NOMO-1 treated with DMSO at 0.1 percent for 48 hours (cell line): Measurements from ENCODE around the gene RIMKLA.
A peak's percentile ranks its signal among the peaks of the same experiment; 100 is the strongest.

Experiments used
- DNase-seq: peaks from one replicate; lab custom pipeline; 2025; ENCODE audit not compliant: unreplicated experiment; lab: John Stamatoyannopoulos, UW

Gene RIMKLA

DNA sequence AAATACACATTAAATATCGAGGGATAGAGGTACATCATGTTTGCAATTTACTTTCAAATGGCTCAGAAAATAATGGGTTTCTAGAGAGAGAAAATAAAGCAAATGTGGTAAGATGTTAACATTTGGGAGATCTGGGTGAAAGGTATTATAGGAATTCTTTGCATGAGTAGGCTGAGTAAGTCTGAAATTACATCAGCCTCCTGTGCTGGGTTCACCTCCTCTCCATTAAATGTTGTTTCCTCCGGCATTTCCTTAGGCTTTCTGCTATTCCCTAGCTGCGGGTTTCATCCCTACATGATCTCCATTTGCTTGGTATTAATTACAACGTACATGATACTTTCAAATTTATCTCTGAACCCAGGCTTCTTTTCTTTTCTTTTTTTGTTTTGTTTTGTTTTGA, 43.6 kb downstream of the RIMKLA start:
- DNase-seq, result no peak

DNA sequence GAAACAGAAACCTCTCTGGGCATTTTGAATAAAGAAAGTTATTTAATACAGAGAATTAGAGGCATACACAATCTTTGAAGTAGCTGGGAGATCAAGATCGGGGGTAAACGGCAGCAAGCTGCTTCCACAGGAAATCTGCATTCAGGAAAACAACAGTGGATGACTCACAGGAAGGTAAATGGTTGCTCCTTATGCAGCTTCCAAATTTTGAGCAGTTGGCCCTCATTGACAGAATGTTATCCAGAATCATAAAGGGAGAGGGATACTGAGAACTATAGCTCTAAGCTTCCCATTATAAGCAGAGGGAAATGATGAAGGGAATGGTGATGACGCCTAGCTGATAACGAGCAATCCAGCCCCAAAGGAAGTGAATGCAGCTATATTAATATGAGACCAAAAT, 46.6 kb downstream of the RIMKLA start:
- DNase-seq, result no peak

DNA sequence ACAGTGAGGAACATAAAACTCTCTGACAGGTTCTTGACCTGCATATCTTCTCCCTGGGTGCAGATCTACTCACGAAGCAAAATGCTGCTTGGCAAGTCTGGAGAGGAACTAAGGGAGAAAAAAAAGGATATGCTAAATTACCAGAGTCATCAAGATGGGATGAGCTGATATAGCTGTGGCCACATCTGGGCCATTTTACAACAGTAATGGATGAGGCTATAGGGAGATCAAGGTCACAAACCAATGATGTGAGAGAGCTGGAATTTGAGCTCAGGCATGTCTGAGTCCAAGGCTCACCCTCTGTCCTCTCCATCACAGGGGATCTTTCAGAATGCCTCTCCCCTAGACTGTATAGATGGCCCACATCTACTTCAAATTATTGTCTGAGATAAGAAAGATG, 49.0 kb downstream of the RIMKLA start:
- DNase-seq, result no peak

DNA sequence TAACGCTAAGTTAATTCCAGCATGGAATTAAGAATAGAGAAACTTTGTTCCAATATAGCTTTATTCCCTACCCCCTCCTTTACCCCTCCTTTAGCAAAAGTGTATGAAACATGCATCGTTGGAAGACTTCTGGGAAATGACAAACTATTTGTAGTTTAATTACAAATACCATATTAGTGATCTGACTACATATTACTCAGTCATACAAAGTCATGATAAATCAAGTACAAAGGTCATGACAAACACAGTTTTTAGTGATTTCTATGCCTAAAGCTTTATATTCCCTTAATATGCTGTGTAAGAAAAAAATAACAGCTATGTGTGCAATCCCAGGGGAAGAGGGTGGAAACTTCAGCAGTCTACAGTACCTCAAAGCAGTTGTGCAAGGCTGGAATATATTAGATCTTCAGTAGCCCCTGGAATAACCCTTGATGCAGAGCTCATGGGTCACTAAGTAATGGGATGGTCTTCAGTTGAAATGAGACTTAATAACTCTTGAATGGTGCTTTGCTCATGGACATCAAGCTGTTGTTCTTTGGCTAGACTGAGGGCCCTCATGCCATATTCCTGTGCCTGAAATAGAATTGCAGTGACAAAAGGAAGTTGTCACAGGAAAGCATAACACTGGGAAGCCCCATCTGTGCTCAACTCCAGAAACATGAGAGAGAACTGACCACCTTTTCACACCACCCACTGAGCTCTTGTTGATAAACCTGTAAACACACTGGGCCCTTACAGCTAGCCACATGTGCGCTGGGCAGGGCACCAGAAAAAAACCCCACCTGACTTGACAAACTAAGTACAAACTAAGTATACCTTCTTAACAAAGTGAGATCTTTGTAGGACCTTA, 49.9 kb downstream of the RIMKLA start:
- no peak for DNase-seq

DNA sequence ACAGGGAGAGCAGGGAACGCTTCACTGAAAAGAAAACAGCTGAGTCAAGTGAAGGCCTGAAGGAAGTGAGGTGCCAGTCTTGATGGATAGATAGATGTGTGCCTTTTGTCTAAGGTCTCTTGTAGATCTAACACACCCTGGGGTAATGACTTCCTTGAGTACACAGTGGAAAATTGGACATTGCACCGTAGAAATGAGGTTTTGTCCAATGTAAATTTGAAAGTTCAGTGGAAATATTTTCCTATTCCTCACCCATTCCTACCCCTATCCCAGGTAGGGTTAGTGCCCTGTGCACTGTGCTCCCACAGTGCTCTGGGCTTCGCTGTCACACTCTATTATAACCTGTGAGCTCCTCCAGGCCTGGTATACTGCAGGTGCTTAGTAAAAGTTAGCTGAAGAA, 50.9 kb downstream of the RIMKLA start:
- no peak for DNase-seq

DNA sequence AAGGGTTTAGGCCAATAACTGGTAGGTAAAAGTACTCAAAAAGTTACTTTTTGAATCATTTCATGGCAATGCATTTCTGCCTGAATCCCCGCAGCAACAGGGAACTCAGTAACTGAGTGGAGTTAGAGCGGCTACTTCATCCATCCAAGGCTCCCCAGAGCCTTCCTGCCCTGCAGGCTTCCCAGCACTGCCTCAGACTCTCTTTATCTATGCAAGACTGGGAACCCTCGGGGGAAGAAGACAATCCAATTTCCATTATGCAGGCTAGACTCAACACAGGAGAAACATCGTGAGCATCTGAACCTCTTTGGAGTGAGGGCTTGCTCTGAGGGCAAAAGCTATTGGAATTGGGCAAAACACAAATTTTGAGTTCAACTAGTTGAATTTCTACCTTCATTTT, 52.1 kb downstream of the RIMKLA start:
- no peak for DNase-seq

DNA sequence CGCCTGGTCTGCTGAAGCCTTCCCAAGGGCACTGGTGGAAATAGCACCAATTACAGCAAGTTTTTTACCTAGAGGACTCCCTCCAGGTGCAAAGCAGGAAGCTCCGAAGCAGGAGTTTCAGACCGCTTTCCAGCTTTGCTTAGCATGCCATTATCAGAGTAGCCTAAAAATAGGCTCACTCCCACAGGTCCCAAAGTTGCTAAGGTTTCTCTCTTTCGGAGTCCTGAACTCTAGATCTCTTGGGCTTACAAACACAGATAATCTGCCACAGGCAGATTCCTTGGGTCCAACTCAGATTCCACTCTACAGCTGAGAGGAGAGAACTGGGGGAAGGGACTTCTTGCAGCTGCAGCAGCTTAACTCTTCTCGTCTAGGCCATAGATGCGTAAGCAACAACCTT, 52.8 kb downstream of the RIMKLA start:
- DNase-seq, result no peak

DNA sequence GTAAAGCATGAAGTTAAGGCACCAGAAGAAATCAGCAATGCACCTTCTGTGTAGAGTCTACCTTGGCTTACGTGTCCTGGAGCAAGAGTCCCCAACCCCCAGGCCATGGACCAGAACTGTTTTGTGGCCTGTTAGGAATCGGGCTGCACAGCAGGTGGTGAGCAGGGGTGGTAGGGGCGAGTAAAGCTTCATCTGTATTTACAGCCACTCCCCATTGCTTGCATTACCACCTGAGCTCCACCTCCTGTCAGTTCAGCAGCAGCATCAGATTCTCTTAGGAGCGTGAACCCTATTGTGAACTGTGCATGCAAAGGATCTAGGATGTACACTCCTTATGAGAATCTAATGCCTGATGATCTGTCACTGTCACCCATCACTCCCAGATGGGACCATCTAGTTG, 53.7 kb downstream of the RIMKLA start:
- DNase-seq, result no peak

DNA sequence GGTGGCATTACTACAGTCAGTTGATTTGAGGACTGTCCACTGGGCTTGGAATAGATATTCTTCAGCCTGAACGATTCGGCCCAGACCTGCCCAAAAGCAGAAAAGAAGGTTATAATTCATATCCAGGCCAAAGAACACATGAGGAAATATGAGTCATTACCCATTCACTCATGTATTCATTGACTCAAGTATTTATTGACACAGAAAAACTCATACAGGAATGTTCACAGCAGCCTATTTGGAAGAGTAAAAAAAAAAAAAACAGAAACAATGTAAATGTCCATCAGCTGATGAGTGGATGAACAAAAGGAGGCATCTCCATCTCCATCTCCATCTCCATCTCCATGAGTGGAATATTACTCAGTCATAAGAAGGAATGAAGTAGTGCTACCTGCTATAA, 59.3 kb downstream of the RIMKLA start:
- DNase-seq, result no peak

DNA sequence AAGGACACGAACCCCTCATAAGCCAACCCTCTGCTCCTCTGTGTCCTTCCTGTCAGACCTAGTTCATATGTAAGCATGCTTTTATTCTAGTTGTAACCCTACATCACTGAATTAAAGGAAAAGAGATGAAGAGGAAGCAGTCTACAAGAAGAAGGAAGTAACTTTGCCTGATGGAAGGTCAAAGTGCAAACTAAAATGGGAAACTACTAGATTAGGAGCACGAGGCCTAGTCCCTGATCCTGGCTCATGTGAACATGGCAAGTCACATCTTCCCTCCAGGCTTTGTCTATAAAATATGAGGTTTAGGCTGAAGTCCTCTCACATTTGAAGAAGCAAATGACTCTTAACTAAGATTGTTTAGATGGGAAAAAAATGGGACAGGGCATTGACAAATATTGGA, 62.1 kb downstream of the RIMKLA start:
- DNase-seq, result peak; percentile 58

DNA sequence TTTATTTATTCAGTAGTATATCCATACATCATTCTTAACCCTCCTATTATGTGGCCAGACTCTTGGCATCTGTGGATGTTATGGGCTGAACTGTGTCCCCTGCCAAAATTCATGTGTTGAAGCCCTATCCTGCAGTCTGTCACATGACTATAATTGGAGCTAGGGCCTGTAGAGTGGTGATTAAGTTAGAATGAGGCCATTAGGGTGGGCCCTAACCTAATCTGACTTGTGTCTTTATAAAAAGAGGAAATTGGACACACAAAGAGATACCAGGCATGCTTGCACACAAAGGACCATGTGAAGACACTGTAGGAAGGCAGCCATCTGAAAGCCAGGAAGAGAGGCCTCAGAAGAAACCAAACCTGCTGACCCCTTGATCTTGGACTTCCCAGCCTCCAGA, 68.7 kb downstream of the RIMKLA start:
- peak; percentile 3 for DNase-seq

DNA sequence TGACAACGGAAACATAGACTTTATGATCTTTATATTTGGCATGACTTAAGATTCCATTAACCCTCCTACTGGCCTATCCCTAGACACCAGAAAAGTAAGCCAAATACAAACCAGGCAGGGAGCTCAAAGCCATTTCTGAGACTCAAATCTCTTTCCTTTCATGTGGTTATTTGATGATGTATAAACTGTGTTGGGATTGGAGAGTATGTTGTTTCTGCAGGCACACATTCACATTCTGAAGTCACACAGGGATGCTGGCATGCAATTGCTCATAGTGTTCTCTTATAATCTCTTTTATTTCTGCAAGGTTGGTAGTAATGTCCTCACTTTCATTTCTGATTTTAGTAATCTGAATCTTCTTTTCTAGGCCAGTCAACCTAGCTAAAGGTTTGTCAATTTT, 69.5 kb downstream of the RIMKLA start:
- no peak for DNase-seq

DNA sequence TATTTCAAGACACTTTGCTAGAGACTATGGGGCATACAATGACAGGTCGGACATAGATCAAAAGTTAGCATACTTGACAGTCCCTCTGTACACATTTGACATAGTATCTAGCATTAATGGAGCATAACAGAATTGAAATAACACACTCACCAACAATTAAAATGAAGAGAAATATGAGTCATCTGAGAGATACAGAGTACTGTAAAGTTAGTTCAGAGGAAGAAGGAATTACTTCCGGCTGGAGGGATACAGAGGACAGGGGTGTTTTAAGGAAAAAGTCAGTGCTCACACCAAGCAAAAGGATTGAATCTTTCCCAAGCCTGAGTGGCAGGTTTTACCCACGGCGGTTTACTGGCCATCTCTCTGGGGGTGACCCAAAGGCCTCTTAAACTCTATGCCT, 72.8 kb downstream of the RIMKLA start:
- no peak for DNase-seq

DNA sequence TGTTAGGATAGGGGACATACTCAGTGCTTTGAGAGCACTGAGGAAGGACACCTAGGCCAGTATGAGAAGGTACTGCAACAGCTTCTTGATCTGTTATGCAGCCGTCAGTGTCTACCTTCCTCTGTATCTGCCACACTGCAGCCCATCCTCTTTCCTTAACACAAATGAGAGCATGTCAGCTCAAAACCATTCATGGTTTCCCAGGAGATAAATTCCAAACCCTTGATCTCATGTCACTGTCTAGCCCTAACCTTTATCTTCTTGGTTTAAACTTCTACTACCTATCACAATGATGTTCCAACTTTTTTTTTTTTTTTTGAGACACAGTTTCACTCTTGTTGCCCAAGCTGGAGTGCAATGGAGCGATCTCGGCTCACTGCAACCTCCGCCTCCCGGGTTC, 73.8 kb downstream of the RIMKLA start:
- DNase-seq, result no peak

DNA sequence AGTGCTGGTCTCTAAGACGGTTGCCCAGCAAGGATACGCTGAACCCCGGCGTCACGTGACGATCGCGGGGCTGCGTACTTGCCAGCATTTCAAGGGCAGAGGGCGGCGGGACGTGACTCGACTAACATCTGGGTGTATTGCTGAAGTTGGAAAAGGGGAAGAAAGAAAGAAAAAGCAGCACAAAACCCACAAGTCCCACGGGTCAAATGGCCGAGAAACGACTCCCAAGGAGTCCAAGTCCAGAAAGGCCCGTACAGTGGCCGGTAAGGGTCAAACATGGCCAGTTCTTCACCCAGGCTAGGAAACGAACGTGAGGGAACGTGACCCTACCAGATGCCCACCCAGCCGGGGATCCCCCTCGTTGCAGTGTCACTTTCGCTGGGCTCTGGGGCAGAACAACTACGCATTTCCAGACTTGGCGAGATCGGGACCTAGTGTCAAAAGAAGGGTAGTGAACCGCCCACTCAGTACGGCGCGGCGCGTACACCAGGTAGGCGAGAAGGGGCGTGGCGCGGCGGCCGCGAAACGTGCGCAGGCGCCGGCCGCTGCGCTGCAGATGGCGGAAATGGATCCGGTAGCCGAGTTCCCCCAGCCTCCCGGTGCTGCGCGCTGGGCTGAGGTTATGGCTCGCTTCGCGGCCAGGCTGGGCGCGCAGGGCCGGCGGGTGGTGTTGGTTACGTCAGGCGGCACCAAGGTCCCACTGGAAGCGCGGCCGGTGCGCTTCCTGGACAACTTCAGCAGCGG, 75.6 kb downstream of the RIMKLA start, which contains the start of the genes PPCS and ZMYND12:
PPCS (plus strand) TSS at position 534 of the 744 bp plus-strand sequence; CDS start at position 557, 23 bp downstream.
ZMYND12 (minus strand) TSS at position 13 of the 744 bp plus-strand sequence. CDS start 25 bp downstream, outside the sequence.
- peak; percentile 84 for DNase-seq

DNA sequence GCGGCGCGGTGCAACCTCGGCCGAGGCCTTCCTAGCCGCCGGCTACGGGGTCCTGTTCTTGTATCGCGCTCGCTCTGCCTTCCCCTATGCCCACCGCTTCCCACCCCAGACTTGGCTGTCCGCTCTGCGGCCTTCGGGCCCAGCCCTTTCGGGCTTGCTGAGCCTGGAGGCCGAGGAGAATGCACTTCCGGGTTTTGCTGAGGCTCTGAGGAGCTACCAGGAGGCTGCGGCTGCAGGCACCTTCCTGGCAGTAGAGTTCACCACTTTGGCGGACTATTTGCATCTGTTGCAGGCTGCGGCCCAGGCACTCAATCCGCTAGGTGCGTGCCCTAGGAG, 76.1 kb downstream of the RIMKLA start:
- DNase-seq, result peak; percentile 49

DNA sequence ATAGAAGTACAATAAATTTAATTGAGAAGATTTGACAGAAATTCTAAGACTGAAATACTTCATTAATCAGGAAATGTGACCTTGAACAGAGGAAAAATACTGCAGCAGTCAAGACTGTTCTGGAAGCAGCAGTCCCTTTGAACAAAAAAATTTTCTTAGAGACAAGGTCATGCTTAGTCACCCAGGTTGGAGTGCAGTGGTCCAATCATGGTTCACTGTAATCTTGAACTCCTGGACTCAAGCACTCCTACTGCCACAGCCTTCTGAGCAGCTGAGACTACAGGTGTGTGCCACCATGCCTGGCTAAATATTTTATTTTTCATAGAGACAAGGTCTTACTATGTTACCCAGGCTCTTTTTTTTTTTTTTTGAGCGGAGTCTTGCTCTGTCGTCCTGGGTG, 80.6 kb downstream of the RIMKLA start:
- no peak for DNase-seq

DNA sequence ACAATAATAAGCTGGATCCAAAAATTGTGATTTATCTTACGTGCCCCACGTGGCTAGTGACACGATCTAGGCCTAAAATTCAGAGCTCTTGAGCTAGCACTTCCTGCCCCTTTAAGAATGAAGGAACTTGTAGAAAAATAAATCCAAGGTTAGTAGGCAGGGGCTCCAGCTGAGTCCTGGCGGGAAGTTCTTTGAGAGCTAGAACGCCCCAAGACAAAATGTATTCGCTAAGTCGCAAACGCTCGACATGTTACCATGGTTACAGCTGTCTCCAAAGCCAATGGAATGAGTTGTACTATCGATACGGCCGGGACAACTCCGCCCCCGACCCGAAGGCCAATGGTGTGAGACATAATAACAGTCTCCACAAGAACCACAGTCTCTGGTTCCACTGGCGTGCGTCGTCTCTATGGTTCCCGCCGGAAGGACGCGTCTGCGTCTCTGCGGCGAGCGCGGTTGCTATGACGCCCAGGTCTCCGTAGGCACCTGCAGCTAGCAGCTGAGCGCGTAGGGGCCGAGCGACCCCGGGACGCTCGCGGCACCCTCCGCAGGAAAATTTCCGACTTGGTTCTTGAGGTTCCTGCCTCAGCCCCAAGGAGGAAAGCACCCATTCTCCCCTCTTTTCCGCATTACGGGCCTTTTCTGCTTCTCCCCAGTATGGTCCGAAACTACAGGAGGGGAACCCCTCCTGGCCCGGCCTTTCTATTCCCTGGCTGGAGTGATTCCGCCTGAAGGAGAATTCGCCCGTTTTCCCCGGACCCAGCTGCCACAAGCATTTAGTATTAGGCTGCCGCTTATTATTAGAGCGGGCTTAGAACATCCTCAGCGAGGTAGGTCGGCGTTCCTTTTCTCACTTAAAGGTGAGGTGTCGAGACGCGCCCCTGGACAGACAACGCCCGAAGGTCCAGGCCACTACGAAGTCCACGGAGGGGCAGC, 82.5 kb downstream of the RIMKLA start, which contains the start of gene CCDC30:
CCDC30 (plus strand) TSS at position 459 of the 936 bp plus-strand sequence. CDS start 17,266 bp downstream, outside the sequence.
- DNase-seq, result peak; percentile 94

DNA sequence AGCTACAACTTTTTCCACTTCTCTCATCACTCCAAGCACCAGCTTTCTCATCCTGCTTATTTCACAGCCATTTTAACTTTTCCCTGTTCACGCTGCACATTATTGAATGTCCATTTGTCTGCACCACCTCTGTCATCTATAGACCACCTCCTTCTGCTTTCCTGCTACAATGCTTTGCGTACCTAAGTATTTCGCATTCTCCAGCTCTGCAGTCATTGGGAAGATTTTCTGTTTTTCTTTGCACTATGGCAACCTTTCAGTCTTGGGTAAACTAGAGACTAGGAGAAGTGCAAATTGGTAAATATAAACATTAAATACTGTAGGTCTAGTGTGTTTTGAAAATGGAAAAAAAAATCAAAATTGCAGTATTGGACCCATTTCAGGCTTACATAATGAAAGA, 83.3 kb downstream of the RIMKLA start:
- no peak for DNase-seq

DNA sequence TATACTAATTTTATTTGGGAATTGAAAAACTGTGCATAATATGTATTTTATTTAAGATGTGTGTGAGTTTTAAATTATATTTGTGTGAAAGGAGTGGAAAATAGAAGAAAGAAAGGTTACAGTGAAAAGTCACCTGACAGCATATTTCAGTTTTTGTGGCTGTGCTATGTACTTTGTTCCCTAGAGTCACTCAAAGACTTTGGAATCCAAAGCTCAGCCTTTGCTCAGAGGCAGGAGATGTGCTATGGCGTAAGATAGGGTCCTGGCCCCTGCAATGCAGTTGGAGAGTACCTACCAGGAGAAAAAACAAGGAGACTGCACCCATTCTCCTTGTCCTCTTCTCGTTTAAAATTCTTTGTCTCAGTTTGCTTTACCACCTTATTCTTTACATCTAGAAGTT, 85.4 kb downstream of the RIMKLA start:
- no peak for DNase-seq

DNA sequence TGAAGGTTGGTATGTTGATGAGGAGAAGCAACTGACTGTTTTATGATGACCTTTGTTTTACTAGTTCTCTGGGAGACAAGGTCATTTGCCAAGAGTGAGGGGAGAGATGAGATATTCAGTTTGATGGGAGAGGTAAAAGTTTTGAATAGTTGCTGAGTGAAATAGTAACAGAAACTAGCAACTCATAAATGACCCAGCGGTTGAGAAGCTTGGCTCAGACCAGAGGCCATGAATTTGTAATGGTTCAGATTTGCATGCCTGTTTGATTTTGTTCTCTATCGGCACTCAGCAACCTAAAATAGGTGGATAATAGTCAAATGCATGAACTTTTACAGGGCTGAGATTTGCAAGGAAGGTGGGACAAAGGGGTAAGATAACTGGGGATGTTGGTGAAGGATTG, 89.1 kb downstream of the RIMKLA start:
- no peak for DNase-seq
